ENCODE data around the gene SPC25.
"Not testable (repeated sequence)": the region's sequence is repeated elsewhere in the genome, so short reads cannot be mapped to it uniquely, and the experiment has no call there.

SPC25 gene

GRCh38 chr2:168867164-168867563, 23.1 kb downstream of the SPC25 start:
- H3K27me3 ChIP-seq (ENCODE audit: control insufficient read depth in 1 of 2, insufficient read depth in 2 of 2, low read length in 2 of 2); H3K36me3 ChIP-seq (ENCODE audit: insufficient read depth, low read length): not testable (repeated sequence)

GRCh38 chr2:168858146-168858545, 32.1 kb downstream of the SPC25 start:
- Histone ChIP-seq H3K4me1 (ENCODE audit: insufficient read depth, low read length) (no peaks in the 10 kb centered on the region), H3K4me3 (ENCODE audit: low read depth in 1 of 2, low read length in 2 of 2) (no peak overlapping the region), H3K27me3 (ENCODE audit: control insufficient read depth in 1 of 2, insufficient read depth in 2 of 2, low read length in 2 of 2) (no peaks in the 10 kb centered on the region), H3K9ac (ENCODE audit: low read length) (no peak overlapping the region), H3K27ac (ENCODE audit: low read depth, low read length) (no peak overlapping the region), H3K36me3 (ENCODE audit: insufficient read depth, low read length) (no peaks in the 10 kb centered on the region), H3K9me3 (ENCODE audit: low read length) (no peaks in the 10 kb centered on the region)

More at GRCh38 chr2:168867164-168867563, 23.1 kb downstream of the SPC25 start:
- not testable (repeated sequence) for H3K4me1 ChIP-seq (ENCODE audit: insufficient read depth, low read length); H3K9ac ChIP-seq (ENCODE audit: low read length); H3K27ac ChIP-seq (ENCODE audit: low read depth, low read length); H3K4me3 ChIP-seq (ENCODE audit: low read depth in 1 of 2, low read length in 2 of 2); H3K9me3 ChIP-seq (ENCODE audit: low read length)

DNA sequence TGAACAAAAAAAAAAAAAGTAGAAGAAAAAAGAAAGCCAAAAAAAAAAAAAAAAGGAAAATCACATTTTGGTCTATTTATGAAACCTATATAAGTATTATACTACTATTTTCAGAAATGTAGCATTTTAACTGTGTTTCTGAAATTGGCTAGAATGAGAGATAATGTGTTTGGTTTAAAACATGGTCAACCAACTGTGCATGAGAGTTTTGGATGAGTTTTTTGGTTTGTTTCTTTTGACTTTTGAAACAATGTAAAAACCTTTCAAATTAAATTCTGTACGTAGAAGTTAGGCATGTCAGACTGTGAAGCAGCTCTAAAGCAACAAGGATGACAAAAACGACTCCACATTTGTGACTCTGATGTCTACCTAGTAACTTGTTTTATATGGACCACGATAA, 34.6 kb downstream of the SPC25 start:
- no peaks in the 10 kb centered on the region for H3K27me3 ChIP-seq (ENCODE audit: control insufficient read depth in 1 of 2, insufficient read depth in 2 of 2, low read length in 2 of 2)
- no peaks in the 10 kb centered on the region for H3K4me1 ChIP-seq (ENCODE audit: insufficient read depth, low read length)
- H3K9ac ChIP-seq (ENCODE audit: low read length) = no peak overlapping the region
- H3K4me3 ChIP-seq (ENCODE audit: low read depth in 1 of 2, low read length in 2 of 2) = no peak overlapping the region
- H3K9me3 ChIP-seq (ENCODE audit: low read length) = no peaks in the 10 kb centered on the region
- no peaks in the 10 kb centered on the region for H3K36me3 ChIP-seq (ENCODE audit: insufficient read depth, low read length)
- H3K27ac ChIP-seq (ENCODE audit: low read depth, low read length) = no peak overlapping the region

DNA sequence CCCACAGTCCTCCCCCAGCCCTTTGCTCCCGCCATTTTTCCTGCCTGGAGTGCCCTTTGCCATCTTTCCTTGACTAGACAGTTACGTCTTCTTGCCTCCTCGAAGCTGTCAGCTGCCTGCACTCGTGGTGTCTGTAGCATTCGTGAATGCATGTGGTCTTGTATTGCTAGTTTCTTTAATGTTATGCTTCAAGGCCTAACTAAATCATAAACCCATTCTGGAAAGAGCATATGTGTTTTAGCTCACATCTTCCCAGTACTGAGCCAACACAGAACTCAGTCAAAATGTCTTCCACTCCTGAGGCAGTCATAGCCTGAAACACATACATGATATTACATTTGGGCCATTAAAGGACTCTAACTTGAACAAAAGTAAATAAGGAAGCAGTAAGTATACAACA, 35.6 kb downstream of the SPC25 start:
- H3K36me3 ChIP-seq (ENCODE audit: insufficient read depth, low read length) = no peaks in the 10 kb centered on the region
- no peaks in the 10 kb centered on the region for H3K4me1 ChIP-seq (ENCODE audit: insufficient read depth, low read length)
- no peaks in the 10 kb centered on the region for H3K27me3 ChIP-seq (ENCODE audit: control insufficient read depth in 1 of 2, insufficient read depth in 2 of 2, low read length in 2 of 2)
- H3K4me3 ChIP-seq (ENCODE audit: low read depth in 1 of 2, low read length in 2 of 2) = no peak overlapping the region
- H3K9ac ChIP-seq (ENCODE audit: low read length) = no peak overlapping the region
- H3K9me3 ChIP-seq (ENCODE audit: low read length) = no peaks in the 10 kb centered on the region
- H3K27ac ChIP-seq (ENCODE audit: low read depth, low read length) = no peak overlapping the region

DNA sequence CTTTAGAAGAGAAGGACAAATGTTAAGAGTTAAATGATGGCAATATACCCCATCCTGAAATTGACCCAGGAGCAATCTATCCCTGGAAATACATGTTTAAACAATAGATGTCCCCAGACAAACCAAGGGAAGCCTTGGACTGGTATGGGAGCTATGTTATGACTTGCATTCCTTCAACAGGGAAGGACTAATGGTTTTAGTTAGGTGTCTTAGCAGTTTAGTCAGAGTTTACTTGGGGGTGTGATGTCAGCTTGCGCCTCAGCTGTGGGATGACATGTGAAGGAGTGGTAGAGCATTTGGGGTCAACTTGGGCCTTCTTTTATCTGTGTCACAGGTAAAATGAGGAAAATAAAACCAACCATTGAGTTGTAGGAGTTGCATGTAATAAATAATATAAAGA, 36.8 kb downstream of the SPC25 start:
- H3K4me3 ChIP-seq (ENCODE audit: low read depth in 1 of 2, low read length in 2 of 2) = no peak overlapping the region
- H3K4me1 ChIP-seq (ENCODE audit: insufficient read depth, low read length) = no peaks in the 10 kb centered on the region
- no peaks in the 10 kb centered on the region for H3K36me3 ChIP-seq (ENCODE audit: insufficient read depth, low read length)
- no peak overlapping the region for H3K27ac ChIP-seq (ENCODE audit: low read depth, low read length)
- H3K9ac ChIP-seq (ENCODE audit: low read length) = no peak overlapping the region
- no peaks in the 10 kb centered on the region for H3K9me3 ChIP-seq (ENCODE audit: low read length)
- H3K27me3 ChIP-seq (ENCODE audit: control insufficient read depth in 1 of 2, insufficient read depth in 2 of 2, low read length in 2 of 2) = no peaks in the 10 kb centered on the region

- no peak overlapping the region for H3K9ac ChIP-seq (ENCODE audit: low read length)
- no peaks in the 10 kb centered on the region for H3K9me3 ChIP-seq (ENCODE audit: low read length)
- H3K4me1 ChIP-seq (ENCODE audit: insufficient read depth, low read length) = no peaks in the 10 kb centered on the region
- H3K36me3 ChIP-seq (ENCODE audit: insufficient read depth, low read length) = no peaks in the 10 kb centered on the region
- no peaks in the 10 kb centered on the region for H3K27me3 ChIP-seq (ENCODE audit: control insufficient read depth in 1 of 2, insufficient read depth in 2 of 2, low read length in 2 of 2)
- no peak overlapping the region for H3K4me3 ChIP-seq (ENCODE audit: low read depth in 1 of 2, low read length in 2 of 2)
- H3K27ac ChIP-seq (ENCODE audit: low read depth, low read length) = no peak overlapping the region
Measured at GRCh38 chr2:168852481-168852880, 37.7 kb downstream of the SPC25 start.

DNA sequence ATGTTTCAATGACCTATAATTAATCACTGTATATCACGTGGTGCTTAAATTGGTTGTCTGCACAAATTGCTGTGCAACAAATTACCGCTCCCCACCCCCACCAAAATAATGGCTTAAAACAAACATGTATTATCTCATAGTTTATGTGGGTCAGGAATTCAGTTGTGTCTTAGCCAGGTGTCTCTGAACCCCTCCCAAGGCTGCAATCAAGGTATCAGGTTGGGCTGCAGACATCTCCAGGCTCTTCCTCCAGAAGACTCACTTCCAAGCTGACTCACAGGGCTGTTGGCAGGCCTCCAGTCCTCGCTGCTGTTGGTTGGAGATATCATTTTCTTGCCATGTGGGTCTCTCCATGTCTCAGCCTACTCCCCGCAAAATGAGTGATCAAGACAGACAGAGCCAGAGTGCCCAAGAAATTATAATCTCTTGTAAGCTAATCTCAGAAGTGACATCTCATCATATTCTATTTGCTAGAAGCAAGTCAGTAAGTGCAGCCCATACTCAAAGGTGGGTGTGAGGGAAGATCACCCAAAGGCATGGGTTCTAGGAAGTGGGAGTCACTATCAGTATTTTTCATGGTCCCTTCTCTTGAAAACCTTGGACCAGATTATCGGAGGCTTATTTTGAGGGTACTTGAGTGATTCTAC, 38.4 kb downstream of the SPC25 start:
- no peaks in the 10 kb centered on the region for H3K36me3 ChIP-seq (ENCODE audit: insufficient read depth, low read length)
- H3K9me3 ChIP-seq (ENCODE audit: low read length) = no peaks in the 10 kb centered on the region
- H3K4me3 ChIP-seq (ENCODE audit: low read depth in 1 of 2, low read length in 2 of 2) = no peak overlapping the region
- no peak overlapping the region for H3K9ac ChIP-seq (ENCODE audit: low read length)
- H3K4me1 ChIP-seq (ENCODE audit: insufficient read depth, low read length) = no peaks in the 10 kb centered on the region
- no peak overlapping the region for H3K27ac ChIP-seq (ENCODE audit: low read depth, low read length)
- no peaks in the 10 kb centered on the region for H3K27me3 ChIP-seq (ENCODE audit: control insufficient read depth in 1 of 2, insufficient read depth in 2 of 2, low read length in 2 of 2)

DNA sequence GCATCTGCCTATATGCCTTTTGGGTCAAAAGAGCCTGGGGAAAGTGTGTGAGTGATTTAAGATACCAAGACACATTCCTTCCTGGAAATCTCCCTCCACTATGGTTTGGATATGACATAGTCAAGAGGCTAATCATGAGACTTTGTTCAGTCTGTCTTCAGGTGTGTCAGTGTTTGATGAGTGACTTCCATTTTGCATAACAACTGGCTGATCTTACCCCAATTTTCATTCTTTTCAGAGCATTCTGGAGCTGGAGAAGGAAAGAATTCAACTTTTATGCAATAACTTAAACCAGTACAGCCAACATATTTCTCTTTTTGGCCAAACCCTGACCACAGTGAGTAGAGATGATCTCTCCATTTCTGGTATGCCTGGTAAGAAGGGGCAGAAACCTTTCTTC, 39.4 kb downstream of the SPC25 start:
- no peak overlapping the region for H3K27ac ChIP-seq (ENCODE audit: low read depth, low read length)
- no peaks in the 10 kb centered on the region for H3K9me3 ChIP-seq (ENCODE audit: low read length)
- no peak overlapping the region for H3K4me3 ChIP-seq (ENCODE audit: low read depth in 1 of 2, low read length in 2 of 2)
- no peak overlapping the region for H3K9ac ChIP-seq (ENCODE audit: low read length)
- no peaks in the 10 kb centered on the region for H3K27me3 ChIP-seq (ENCODE audit: control insufficient read depth in 1 of 2, insufficient read depth in 2 of 2, low read length in 2 of 2)
- no peaks in the 10 kb centered on the region for H3K4me1 ChIP-seq (ENCODE audit: insufficient read depth, low read length)
- no peaks in the 10 kb centered on the region for H3K36me3 ChIP-seq (ENCODE audit: insufficient read depth, low read length)

GRCh38 chr2:168849610-168850009, 40.6 kb downstream of the SPC25 start:
- Histone ChIP-seq H3K9ac (ENCODE audit: low read length) (no peak overlapping the region), H3K27me3 (ENCODE audit: control insufficient read depth in 1 of 2, insufficient read depth in 2 of 2, low read length in 2 of 2) (no peaks in the 10 kb centered on the region), H3K4me1 (ENCODE audit: insufficient read depth, low read length) (no peaks in the 10 kb centered on the region), H3K9me3 (ENCODE audit: low read length) (no peaks in the 10 kb centered on the region), H3K27ac (ENCODE audit: low read depth, low read length) (no peak overlapping the region), H3K4me3 (ENCODE audit: low read depth in 1 of 2, low read length in 2 of 2) (no peak overlapping the region), H3K36me3 (ENCODE audit: insufficient read depth, low read length) (no peaks in the 10 kb centered on the region)

GRCh38 chr2:168848225-168848624, 42.0 kb downstream of the SPC25 start:
- Histone ChIP-seq H3K9ac (ENCODE audit: low read length) (no peak overlapping the region), H3K27ac (ENCODE audit: low read depth, low read length) (no peak overlapping the region), H3K27me3 (ENCODE audit: control insufficient read depth in 1 of 2, insufficient read depth in 2 of 2, low read length in 2 of 2) (no peaks in the 10 kb centered on the region), H3K9me3 (ENCODE audit: low read length) (no peaks in the 10 kb centered on the region), H3K4me1 (ENCODE audit: insufficient read depth, low read length) (no peaks in the 10 kb centered on the region), H3K4me3 (ENCODE audit: low read depth in 1 of 2, low read length in 2 of 2) (no peak overlapping the region), H3K36me3 (ENCODE audit: insufficient read depth, low read length) (no peaks in the 10 kb centered on the region)

DNA sequence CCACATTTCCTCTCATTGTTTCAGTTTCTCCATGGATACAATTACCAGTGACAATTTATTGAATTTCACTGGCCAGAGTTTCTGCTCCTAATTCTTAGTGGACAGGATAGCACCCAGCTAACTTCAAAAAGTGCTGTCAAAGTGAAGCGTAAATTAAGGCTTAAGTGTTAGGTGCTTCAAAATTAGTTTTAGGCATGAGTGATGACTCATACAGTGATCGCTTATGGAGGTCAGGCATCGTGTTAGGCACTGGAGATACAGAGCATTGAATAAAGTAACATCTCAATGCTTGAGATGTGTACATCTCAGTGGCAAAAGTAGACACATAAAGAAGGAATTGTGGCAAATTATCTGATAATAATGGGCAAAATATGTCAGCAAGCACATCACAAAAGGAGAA, 47.0 kb downstream of the SPC25 start:
- Histone ChIP-seq H3K4me1 (ENCODE audit: insufficient read depth, low read length) (no peaks in the 10 kb centered on the region), H3K36me3 (ENCODE audit: insufficient read depth, low read length) (no peaks in the 10 kb centered on the region), H3K9ac (ENCODE audit: low read length) (no peak overlapping the region), H3K27me3 (ENCODE audit: control insufficient read depth in 1 of 2, insufficient read depth in 2 of 2, low read length in 2 of 2) (no peaks in the 10 kb centered on the region), H3K27ac (ENCODE audit: low read depth, low read length) (no peak overlapping the region), H3K4me3 (ENCODE audit: low read depth in 1 of 2, low read length in 2 of 2) (no peak overlapping the region), H3K9me3 (ENCODE audit: low read length) (no peaks in the 10 kb centered on the region)

GRCh38 chr2:168841445-168841844, 48.8 kb downstream of the SPC25 start:
- Histone ChIP-seq H3K27me3 (ENCODE audit: control insufficient read depth in 1 of 2, insufficient read depth in 2 of 2, low read length in 2 of 2) (no peaks in the 10 kb centered on the region), H3K9me3 (ENCODE audit: low read length) (no peaks in the 10 kb centered on the region), H3K4me3 (ENCODE audit: low read depth in 1 of 2, low read length in 2 of 2) (no peak overlapping the region), H3K36me3 (ENCODE audit: insufficient read depth, low read length) (no peaks in the 10 kb centered on the region), H3K27ac (ENCODE audit: low read depth, low read length) (no peak overlapping the region), H3K4me1 (ENCODE audit: insufficient read depth, low read length) (no peaks in the 10 kb centered on the region), H3K9ac (ENCODE audit: low read length) (no peak overlapping the region)
